GM12878 (cell line): ENCODE results near the gene NUP50. TPM values are rescaled to one million over a fixed set of nuclear protein-coding genes. Genes with fewer than 3 reads are reported as not detected.

Experiments
- ATAC-seq: fragments of 200-7000 bp; cut with Tn5 transposase; 3 replicates; pipeline ENCODE4 v1.9.1; 2020; ENCODE audit warnings: mild to moderate bottlenecking, moderate library complexity
- BruUV-seq: library from RNA; stranded (reverse); fragments of 400-500 nt; replicated peaks from 2 replicates; lab custom pipeline; 2021; lab: Mats Ljungman, UMichigan
- CTCF ChIA-PET: fragments of 300-600 bp; sonication (Branson Sonifier 250); formaldehyde crosslinking; extraction: SDS; loops from one replicate; lab custom pipeline; 2021; ENCODE audit warnings: inconsistent platforms; lab: Yijun Ruan, JAX
- POLR2A ChIA-PET: fragments of 350-600 bp; formaldehyde crosslinking; extraction: SDS; loops from one replicate; lab custom pipeline; 2021; ENCODE audit warnings: inconsistent platforms; lab: Charles Lee
- RAD21 ChIA-PET: fragments of 300-600 bp; sonication (Branson Sonifier 250); formaldehyde crosslinking; loops from one replicate; lab custom pipeline; 2023; ENCODE audit warnings: antibody characterized with exemption; ENCODE audit not compliant: unreplicated experiment; lab: Charles Lee
- SMC1A ChIA-PET: fragments of 300-600 bp; sonication (Branson Sonifier 250); formaldehyde crosslinking; loops from one replicate; lab custom pipeline; 2023; ENCODE audit not compliant: unreplicated experiment, uncharacterized antibody; lab: Charles Lee
- DNase-seq: peaks from one replicate; pipeline ENCODE4 v3.0.0-alpha.2; 2011; ENCODE audit warnings: low read depth, low spot score
- FAIRE-seq: peaks from 3 replicates; lab custom pipeline; 2011; peaks lifted over from hg19 to GRCh38; lab: Jason Lieb, UNC
- H2AFZ ChIP-seq: 2 replicates; pipeline ENCODE4 v1.6.0; 2011; ENCODE audit warnings: low read depth, low read length, control low read depth; ENCODE audit not compliant: control insufficient read depth
- H3K27ac ChIP-seq: 2 replicates; pipeline ENCODE4 v1.5.1; 2011; ENCODE audit warnings: control low read depth; ENCODE audit not compliant: control insufficient read depth, insufficient read depth
- H3K27me3 ChIP-seq, 2 experiments: replicated peaks in 1 of 2; 2 replicates each; pipeline versions ENCODE4 v1.6.0 to v1.6.1; 2011; ENCODE audit warnings: low read length in 1 of 2; ENCODE audit not compliant: control insufficient read depth in 2 of 2, insufficient read depth in 2 of 2
- H3K36me3 ChIP-seq, 2 experiments: 2 replicates each; pipeline ENCODE4 v1.5.1; 2011; ENCODE audit warnings: low read length in 1 of 2; ENCODE audit not compliant: control insufficient read depth in 2 of 2, insufficient read depth in 2 of 2
- H3K4me1 ChIP-seq: 2 replicates; pipeline ENCODE4 v1.6.1; 2011; ENCODE audit warnings: mild to moderate bottlenecking, low read length, moderate library complexity, mixed read lengths; ENCODE audit not compliant: control insufficient read depth, insufficient read depth
- H3K4me2 ChIP-seq: 2 replicates; pipeline ENCODE4 v1.6.0; 2011; ENCODE audit warnings: control low read depth; ENCODE audit not compliant: control insufficient read depth, insufficient read depth
- H3K4me3 ChIP-seq: fragments of 200-600 bp; sonication (generic); 2 replicates; pipeline ENCODE4 v1.5.1; 2016
- H3K79me2 ChIP-seq: 2 replicates; pipeline ENCODE4 v1.6.0; 2011; ENCODE audit warnings: low read length; ENCODE audit not compliant: control insufficient read depth, insufficient read depth
- H3K9ac ChIP-seq: 2 replicates; pipeline ENCODE4 v1.8.0; 2011; ENCODE audit warnings: low read length, control low read depth, mixed read lengths; ENCODE audit not compliant: control insufficient read depth, insufficient read depth
- H3K9me3 ChIP-seq: replicated peaks from 3 replicates; pipeline ENCODE4 v1.5.1; 2011; ENCODE audit warnings: mild to moderate bottlenecking, low read length; ENCODE audit not compliant: control insufficient read depth, insufficient read depth
- H4K20me1 ChIP-seq: 2 replicates; pipeline ENCODE4 v1.6.0; 2011; ENCODE audit not compliant: control insufficient read depth, insufficient read depth
- CREB1 ChIP-seq: IDR thresholded peaks from 2 replicates; pipeline ENCODE4 v1.6.1; 2012; ENCODE audit warnings: low read depth, mild to moderate bottlenecking, inconsistent platforms
- DPF2 ChIP-seq: fragments of 450-650 bp; IDR thresholded peaks from 2 replicates; pipeline ENCODE4 v1.6.1; 2017; ENCODE audit warnings: mild to moderate bottlenecking
- GABPA ChIP-seq: IDR thresholded peaks from 2 replicates; pipeline ENCODE4 v1.6.1; 2014; ENCODE audit warnings: antibody characterized with exemption, low read depth, mild to moderate bottlenecking, inconsistent platforms
- GATAD2B ChIP-seq: fragments of 450-650 bp; conservative IDR thresholded peaks from 2 replicates; pipeline ENCODE4 v1.6.1; 2017; ENCODE audit warnings: low read depth, mild to moderate bottlenecking, moderate library complexity
- HDGF ChIP-seq: fragments of 450-650 bp; IDR thresholded peaks from 2 replicates; pipeline ENCODE4 v1.6.1; 2016; ENCODE audit warnings: antibody characterized with exemption
- IRF4 ChIP-seq: IDR thresholded peaks from 2 replicates; pipeline ENCODE4 v1.6.1; 2011; ENCODE audit warnings: low read depth, low read length
- KAT2A ChIP-seq: conservative IDR thresholded peaks from 2 replicates; pipeline ENCODE4 v1.6.1; 2011; ENCODE audit warnings: low read depth, low read length; ENCODE audit not compliant: control insufficient read depth
- NR2C1 ChIP-seq: fragments of 450-650 bp; IDR thresholded peaks from 2 replicates; pipeline ENCODE4 v1.6.1; 2017; ENCODE audit warnings: antibody characterized with exemption, mild to moderate bottlenecking, moderate library complexity
- NR2C2 ChIP-seq: IDR thresholded peaks from 2 replicates; pipeline ENCODE4 v1.6.1; 2011; ENCODE audit warnings: borderline replicate concordance, low read depth; ENCODE audit not compliant: control insufficient read depth, insufficient read length
- POLR2A ChIP-seq: IDR thresholded peaks from 2 replicates; pipeline ENCODE4 v1.6.1; 2011; ENCODE audit warnings: low read depth, mild to moderate bottlenecking, low read length
- POLR2AphosphoS5 ChIP-seq: IDR thresholded peaks from 2 replicates; pipeline ENCODE4 v1.6.1; 2011; ENCODE audit warnings: mild to moderate bottlenecking, low read length, inconsistent platforms
- RFX5 ChIP-seq: IDR thresholded peaks from 2 replicates; pipeline ENCODE4 v1.6.1; 2011; ENCODE audit warnings: low read depth, low read length, improper control_type of control experiment
- RUNX3 ChIP-seq: IDR thresholded peaks from 2 replicates; pipeline ENCODE4 v1.6.1; 2012; ENCODE audit warnings: low read length, inconsistent platforms
- SMAD1 ChIP-seq: fragments of 450-650 bp; IDR thresholded peaks from 2 replicates; pipeline ENCODE4 v1.6.1; 2018; ENCODE audit warnings: mild to moderate bottlenecking, low read depth; ENCODE audit not compliant: partially characterized antibody
- SMARCA5 ChIP-seq: fragments of 450-650 bp; IDR thresholded peaks from 2 replicates; pipeline ENCODE4 v1.6.1; 2017; ENCODE audit warnings: mild to moderate bottlenecking
- TARDBP ChIP-seq: IDR thresholded peaks from 2 replicates; pipeline ENCODE4 v1.6.1; 2016; ENCODE audit warnings: borderline replicate concordance
- ZBED1 ChIP-seq: IDR thresholded peaks from 2 replicates; pipeline ENCODE4 v1.6.1; 2016; ENCODE audit warnings: borderline replicate concordance
- ZNF207 ChIP-seq: fragments of 450-650 bp; IDR thresholded peaks from 2 replicates; pipeline ENCODE4 v1.6.1; 2014; ENCODE audit warnings: antibody characterized with exemption, mild to moderate bottlenecking, borderline replicate concordance
- ZNF384 ChIP-seq: IDR thresholded peaks from 2 replicates; pipeline ENCODE4 v1.6.1; 2012; ENCODE audit warnings: low read depth, mild to moderate bottlenecking, low read length, improper control_type of control experiment, borderline replicate concordance
- WGBS: methylation state at CpG from one replicate; pipeline ENCODE4 v1.1.6; 2016; ENCODE audit warnings: low lambda C conversion rate; ENCODE audit not compliant: insufficient replicate concordance, insufficient coverage; ENCODE audit errors: missing lambda C conversion rate; 5-methylcytosine and 5-hydroxymethylcytosine counted together
- in situ Hi-C: fragments of 300-500 bp; cut with MboI; formaldehyde crosslinking; loops from 9 replicates; pipeline ENCODE4 v1.14.3; 2018; ENCODE audit warnings: mixed read lengths
- intact Hi-C: fragments of 100-400 bp; cut with micrococcal nuclease; formaldehyde crosslinking; loops from one replicate; pipeline ENCODE4 v1.14.2; 2022; ENCODE audit not compliant: unreplicated experiment
- polyA plus RNA-seq, 11 experiments: library from polyadenylated mRNA; depleted of rRNA in 4 of 11; unstranded in 6 of 11; stranded (reverse) in 5 of 11; fragments of >200 nt; fragmentation: Nextera tagmentation in 4 of 11; fragmentation: Illumina TruSeq in 1 of 11; extraction: Ambion mirVana in 4 of 11; extraction: Trizol in 1 of 11; gene quantifications; 1 replicate in 1 of 11; 2 replicates in 10 of 11; pipeline versions ENCODE4 v1.2.1 to v1.2.3, GENCODE V29; 2011 to 2016; ENCODE audit warnings: inconsistent platforms in 2 of 11, missing spikeins in 2 of 11, low read depth in 1 of 11
- total RNA-seq, 4 experiments: library from RNA; depleted of rRNA in 3 of 4; stranded (reverse); fragments of >200 nt in 3 of 4; fragmentation: Illumina TruSeq in 1 of 4; extraction: Trizol in 1 of 4; gene quantifications; 2 replicates each; pipeline versions ENCODE4 v1.2.1 to v1.2.3, GENCODE V29; 2013 to 2021
- TF ChIP-seq, protein P1 (sequence below): fragments of 450-650 bp; IDR thresholded peaks from 2 replicates; pipeline ENCODE4 v1.6.1; 2017; ENCODE audit warnings: borderline replicate concordance

NUP50 gene
- total and polyA plus RNA-seq, 10 of the 15 experiments (the other 5 are each of a cell fraction or from before 2014, with no cell fraction given), result 36.8 to 125 (median 78.8) TPM

DNA sequence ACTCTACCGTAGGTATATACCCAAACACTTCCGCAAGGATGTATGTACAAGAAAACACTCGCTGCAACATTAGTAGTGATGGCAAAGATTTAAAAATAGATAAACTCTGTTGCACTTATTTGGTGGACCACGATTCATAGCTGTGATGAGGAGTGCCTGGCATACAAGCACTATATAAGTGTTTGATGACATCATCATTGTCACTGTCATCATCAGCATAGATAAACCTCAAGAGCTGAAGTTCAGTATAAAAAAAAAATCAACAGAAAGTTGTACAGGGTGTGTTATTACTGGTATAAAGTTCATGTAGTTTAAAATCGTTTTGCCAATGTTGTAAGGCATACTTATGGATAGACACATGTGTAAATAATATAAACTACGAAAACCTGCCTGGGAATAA lies 24.0 kb upstream of the NUP50 start (continued):
- no peak for TF ChIP-seq RUNX3
- TF ChIP-seq NR2C2, result no peak
- TF ChIP-seq HDGF, result no peak
- no peak for TF ChIP-seq POLR2A
- TF ChIP-seq, all 136 proteins: peak for 0

DNA sequence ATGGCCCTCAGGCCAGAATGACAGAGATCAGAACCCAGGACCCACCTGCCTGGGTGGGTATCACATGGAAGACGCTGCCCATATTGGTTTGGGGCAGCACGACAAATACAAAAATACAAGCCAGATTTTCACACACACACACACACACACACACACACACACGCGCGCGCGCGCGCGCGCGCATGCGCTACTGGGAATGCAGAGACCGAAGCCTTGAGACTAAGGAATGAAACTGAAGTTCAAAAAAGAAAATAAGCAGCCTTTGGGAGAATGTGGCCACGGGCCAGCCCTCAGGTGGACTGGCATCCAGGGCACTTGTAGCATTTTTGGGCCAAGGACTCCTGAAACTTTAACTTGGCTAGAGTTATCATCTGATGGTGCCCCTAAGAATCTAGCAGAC lies 21.3 kb upstream of the NUP50 start:
- Histone ChIP-seq H3K9me3 (no peaks in the 10 kb centered on the region; the same call in 2 of the 3 replicates), H3K36me3 (no peaks in the 10 kb centered on the region; a peak in 2 of 4 replicates), H3K79me2 (no peaks in the 10 kb centered on the region), H3K4me1 (no peaks in the 10 kb centered on the region)
- RAD21 ChIA-PET, result no interaction called here
- DNase-seq (no peak), ATAC-seq (no peak)
- CTCF ChIA-PET, result no interaction called here
- SMC1A ChIA-PET, result interaction anchor here (0.8 kb wide), 1 partner anchor 1474 kb away, joined by 5 read pairs; no protein-coding TSS in a partner anchor
- TF ChIP-seq NR2C1 (no peak), KAT2A (no peak), POLR2AphosphoS5 (no peak), ZNF384 (no peak), TARDBP (no peak), RUNX3 (no peak), RFX5 (no peak), ZBED1 (no peak), ZNF207 (no peak), SMAD1 (no peak), SMARCA5 (no peak), GABPA (no peak), DPF2 (no peak), CREB1 (no peak), GATAD2B (no peak), IRF4 (no peak)
- TF ChIP-seq, protein P1, sequence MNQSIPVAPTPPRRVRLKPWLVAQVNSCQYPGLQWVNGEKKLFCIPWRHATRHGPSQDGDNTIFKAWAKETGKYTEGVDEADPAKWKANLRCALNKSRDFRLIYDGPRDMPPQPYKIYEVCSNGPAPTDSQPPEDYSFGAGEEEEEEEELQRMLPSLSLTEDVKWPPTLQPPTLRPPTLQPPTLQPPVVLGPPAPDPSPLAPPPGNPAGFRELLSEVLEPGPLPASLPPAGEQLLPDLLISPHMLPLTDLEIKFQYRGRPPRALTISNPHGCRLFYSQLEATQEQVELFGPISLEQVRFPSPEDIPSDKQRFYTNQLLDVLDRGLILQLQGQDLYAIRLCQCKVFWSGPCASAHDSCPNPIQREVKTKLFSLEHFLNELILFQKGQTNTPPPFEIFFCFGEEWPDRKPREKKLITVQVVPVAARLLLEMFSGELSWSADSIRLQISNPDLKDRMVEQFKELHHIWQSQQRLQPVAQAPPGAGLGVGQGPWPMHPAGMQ, result no peak
- TF ChIP-seq, all 136 proteins: peak for 0
- intact Hi-C loops, result no loop called here
- Histone ChIP-seq H3K4me2 (no peak overlapping the region), H3K27ac (no peak overlapping the region), H2AFZ (no peak overlapping the region), H4K20me1 (no peaks in the 10 kb centered on the region), H3K9ac (no peak overlapping the region), H3K27me3 (no peaks in the 10 kb centered on the region), H3K4me3 (no peak overlapping the region)
- WGBS, result 86% methylated on average over 15 of the region's 15 CpGs
- no peak for FAIRE-seq
- POLR2A ChIA-PET, result no interaction called here
- in situ Hi-C loops, result no loop called here
- no TSS peak for BruUV-seq
